OCI-LY1 (cell line): Measurements from ENCODE around the gene FRMD5.

ENCODE experiments used
- H2AFZ ChIP-seq: fragments of 200-600 bp; sonication (generic), shearing (Covaris generic); 2 replicates; pipeline ENCODE4 v1.6.0; 2014; ENCODE audit warnings: antibody characterized with exemption, mild to moderate bottlenecking, low read length
- H3F3A ChIP-seq: fragments of 200-600 bp; sonication (generic), shearing (Covaris generic); 2 replicates; pipeline ENCODE4 v1.6.0; 2014; ENCODE audit warnings: mild to moderate bottlenecking, antibody characterized with exemption, low read length, moderate library complexity; ENCODE audit not compliant: insufficient read depth
- H3K27ac ChIP-seq: fragments of 200-600 bp; sonication (generic); 2 replicates; pipeline ENCODE4 v1.5.1; 2014; ENCODE audit warnings: low read length, mixed run types, mild to moderate bottlenecking, low read depth; ENCODE audit not compliant: poor library complexity, severe bottlenecking
- H3K27me3 ChIP-seq: fragments of 200-600 bp; sonication (generic); 2 replicates; pipeline ENCODE4 v1.6.0; 2014; ENCODE audit warnings: antibody characterized with exemption, mild to moderate bottlenecking, low read length, moderate library complexity; ENCODE audit not compliant: insufficient read depth
- H3K36me3 ChIP-seq: fragments of 200-600 bp; sonication (generic); 2 replicates; pipeline ENCODE4 v1.6.1; 2014; ENCODE audit warnings: mild to moderate bottlenecking, antibody characterized with exemption, low read length, moderate library complexity, mixed read lengths; ENCODE audit not compliant: insufficient read depth
- H3K4me1 ChIP-seq: fragments of 200-600 bp; sonication (generic); 2 replicates; pipeline ENCODE4 v1.5.1; 2014; ENCODE audit warnings: mild to moderate bottlenecking, low read length, moderate library complexity; ENCODE audit not compliant: insufficient read depth, severe bottlenecking
- H3K4me2 ChIP-seq: fragments of 200-600 bp; sonication (generic), shearing (Covaris generic); 2 replicates; pipeline ENCODE4 v1.6.1; 2014; ENCODE audit warnings: low read length
- H3K4me3 ChIP-seq: fragments of 200-600 bp; sonication (generic); 2 replicates; pipeline ENCODE4 v1.5.1; 2014; ENCODE audit warnings: low read length, low read depth, mild to moderate bottlenecking, mixed read lengths; ENCODE audit not compliant: poor library complexity, severe bottlenecking
- H3K79me2 ChIP-seq: fragments of 200-600 bp; shearing (Covaris generic); 2 replicates; pipeline ENCODE4 v1.6.1; 2016; ENCODE audit warnings: mixed run types, low read length, mixed read lengths; ENCODE audit not compliant: insufficient read depth
- H3K9ac ChIP-seq: fragments of 200-600 bp; sonication (generic), shearing (Covaris generic); 2 replicates; pipeline ENCODE4 v1.6.1; 2014; ENCODE audit warnings: mild to moderate bottlenecking, low read length, mixed read lengths
- H3K9me2 ChIP-seq: fragments of 200-600 bp; sonication (generic), shearing (Covaris generic); 2 replicates; pipeline ENCODE4 v1.6.1; 2014; ENCODE audit warnings: low read depth, mild to moderate bottlenecking, low read length, mixed read lengths
- H3K9me3 ChIP-seq: fragments of 200-600 bp; shearing (Covaris generic); 2 replicates; pipeline ENCODE4 v1.6.1; 2014; ENCODE audit warnings: low read length, mixed read lengths
- H4K20me1 ChIP-seq: fragments of 200-600 bp; sonication (generic), shearing (Covaris generic); 2 replicates; pipeline ENCODE4 v1.6.0; 2016; ENCODE audit warnings: mild to moderate bottlenecking, low read length; ENCODE audit not compliant: insufficient read depth
- EZH2 ChIP-seq: fragments of 200-600 bp; sonication (generic), shearing (Covaris generic); IDR thresholded peaks from 2 replicates; pipeline ENCODE4 v1.8.0; 2017; ENCODE audit warnings: borderline replicate concordance, mixed run types, mild to moderate bottlenecking, antibody characterized with exemption, low read length, moderate library complexity, mixed read lengths
- TF ChIP-seq, protein P1 (sequence below): fragments of 200-600 bp; sonication (generic), shearing (Covaris generic); IDR thresholded peaks from 2 replicates; pipeline ENCODE4 v1.5.1; 2017; ENCODE audit warnings: mild to moderate bottlenecking, antibody characterized with exemption, low read length, moderate library complexity, mixed read lengths

Gene FRMD5

GRCh38 chr15:43878446-43878845, 316.6 kb downstream of the FRMD5 start:
- no peaks in the 10 kb centered on the region for H4K20me1 ChIP-seq
- H3K4me3 ChIP-seq: no peak overlapping the region
- no peaks in the 10 kb centered on the region for H3K4me1 ChIP-seq
- TF ChIP-seq EZH2: no peak
- TF ChIP-seq, protein P1, sequence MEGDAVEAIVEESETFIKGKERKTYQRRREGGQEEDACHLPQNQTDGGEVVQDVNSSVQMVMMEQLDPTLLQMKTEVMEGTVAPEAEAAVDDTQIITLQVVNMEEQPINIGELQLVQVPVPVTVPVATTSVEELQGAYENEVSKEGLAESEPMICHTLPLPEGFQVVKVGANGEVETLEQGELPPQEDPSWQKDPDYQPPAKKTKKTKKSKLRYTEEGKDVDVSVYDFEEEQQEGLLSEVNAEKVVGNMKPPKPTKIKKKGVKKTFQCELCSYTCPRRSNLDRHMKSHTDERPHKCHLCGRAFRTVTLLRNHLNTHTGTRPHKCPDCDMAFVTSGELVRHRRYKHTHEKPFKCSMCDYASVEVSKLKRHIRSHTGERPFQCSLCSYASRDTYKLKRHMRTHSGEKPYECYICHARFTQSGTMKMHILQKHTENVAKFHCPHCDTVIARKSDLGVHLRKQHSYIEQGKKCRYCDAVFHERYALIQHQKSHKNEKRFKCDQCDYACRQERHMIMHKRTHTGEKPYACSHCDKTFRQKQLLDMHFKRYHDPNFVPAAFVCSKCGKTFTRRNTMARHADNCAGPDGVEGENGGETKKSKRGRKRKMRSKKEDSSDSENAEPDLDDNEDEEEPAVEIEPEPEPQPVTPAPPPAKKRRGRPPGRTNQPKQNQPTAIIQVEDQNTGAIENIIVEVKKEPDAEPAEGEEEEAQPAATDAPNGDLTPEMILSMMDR: no peak
- no peaks in the 10 kb centered on the region for H3K79me2 ChIP-seq
- H3K9ac ChIP-seq: no peak overlapping the region
- H3K36me3 ChIP-seq: peaks cover 92% of the 10 kb centered on the region
- H3K27ac ChIP-seq: no peak overlapping the region
- no peak overlapping the region for H2AFZ ChIP-seq
- H3K9me3 ChIP-seq: no peaks in the 10 kb centered on the region
- no peak overlapping the region for H3K4me2 ChIP-seq
- no peaks in the 10 kb centered on the region for H3F3A ChIP-seq
- no peaks in the 10 kb centered on the region for H3K27me3 ChIP-seq
- no peaks in the 10 kb centered on the region for H3K9me2 ChIP-seq

- Histone ChIP-seq H2AFZ (no peak overlapping the region), H3K79me2 (no peaks in the 10 kb centered on the region), H3K9ac (no peak overlapping the region), H4K20me1 (no peaks in the 10 kb centered on the region), H3K36me3 (peaks cover 92% of the 10 kb centered on the region), H3K9me3 (no peaks in the 10 kb centered on the region), H3F3A (no peaks in the 10 kb centered on the region), H3K27me3 (no peaks in the 10 kb centered on the region), H3K4me2 (no peak overlapping the region), H3K4me3 (no peak overlapping the region), H3K4me1 (no peaks in the 10 kb centered on the region), H3K27ac (no peak overlapping the region), H3K9me2 (no peaks in the 10 kb centered on the region)
- no peak for TF ChIP-seq EZH2
- TF ChIP-seq, protein P1: no peak
Observed at GRCh38 chr15:43877371-43877770, 317.7 kb downstream of the FRMD5 start.

- H3K9me2 ChIP-seq: no peaks in the 10 kb centered on the region
- H2AFZ ChIP-seq: no peak overlapping the region
- H3F3A ChIP-seq: no peaks in the 10 kb centered on the region
- H3K27ac ChIP-seq: no peak overlapping the region
- H3K79me2 ChIP-seq: no peaks in the 10 kb centered on the region
- no peak overlapping the region for H3K4me3 ChIP-seq
- peaks cover 92% of the 10 kb centered on the region for H3K36me3 ChIP-seq
- TF ChIP-seq, protein P1: no peak
- no peak for TF ChIP-seq EZH2
- H3K9me3 ChIP-seq: no peaks in the 10 kb centered on the region
- no peak overlapping the region for H3K4me2 ChIP-seq
- no peaks in the 10 kb centered on the region for H3K4me1 ChIP-seq
- H3K9ac ChIP-seq: no peak overlapping the region
- H4K20me1 ChIP-seq: no peaks in the 10 kb centered on the region
- no peaks in the 10 kb centered on the region for H3K27me3 ChIP-seq
Observed at GRCh38 chr15:43876872-43877271, 318.2 kb downstream of the FRMD5 start.
